ENCODE data around the gene QDPR.

Gene QDPR

DNA sequence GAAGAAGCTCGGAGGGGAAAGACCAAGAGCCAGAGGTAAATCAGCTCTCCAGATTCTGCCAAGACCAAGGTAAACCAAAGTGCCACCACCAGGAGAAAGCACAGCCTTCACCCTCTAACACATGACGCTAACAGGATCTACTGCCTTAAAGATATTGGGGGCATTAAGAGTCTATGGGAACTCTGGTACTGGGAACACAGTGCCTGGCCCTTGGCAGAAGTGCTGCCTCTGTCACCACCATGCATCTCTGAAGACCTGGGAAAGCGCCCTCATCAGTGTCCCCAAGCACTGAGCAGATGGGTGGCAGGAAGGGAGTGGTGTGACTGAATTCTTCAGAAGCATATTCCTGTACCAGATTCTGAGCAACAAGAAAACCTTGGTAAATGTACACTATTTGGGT lies 1.3 kb downstream of the QDPR start:
- H3K4me3 ChIP-seq (ENCODE audit: control insufficient read depth, low read depth, low read length), result peak overlapping the region; percentile 66
- TF ChIP-seq, protein P1, sequence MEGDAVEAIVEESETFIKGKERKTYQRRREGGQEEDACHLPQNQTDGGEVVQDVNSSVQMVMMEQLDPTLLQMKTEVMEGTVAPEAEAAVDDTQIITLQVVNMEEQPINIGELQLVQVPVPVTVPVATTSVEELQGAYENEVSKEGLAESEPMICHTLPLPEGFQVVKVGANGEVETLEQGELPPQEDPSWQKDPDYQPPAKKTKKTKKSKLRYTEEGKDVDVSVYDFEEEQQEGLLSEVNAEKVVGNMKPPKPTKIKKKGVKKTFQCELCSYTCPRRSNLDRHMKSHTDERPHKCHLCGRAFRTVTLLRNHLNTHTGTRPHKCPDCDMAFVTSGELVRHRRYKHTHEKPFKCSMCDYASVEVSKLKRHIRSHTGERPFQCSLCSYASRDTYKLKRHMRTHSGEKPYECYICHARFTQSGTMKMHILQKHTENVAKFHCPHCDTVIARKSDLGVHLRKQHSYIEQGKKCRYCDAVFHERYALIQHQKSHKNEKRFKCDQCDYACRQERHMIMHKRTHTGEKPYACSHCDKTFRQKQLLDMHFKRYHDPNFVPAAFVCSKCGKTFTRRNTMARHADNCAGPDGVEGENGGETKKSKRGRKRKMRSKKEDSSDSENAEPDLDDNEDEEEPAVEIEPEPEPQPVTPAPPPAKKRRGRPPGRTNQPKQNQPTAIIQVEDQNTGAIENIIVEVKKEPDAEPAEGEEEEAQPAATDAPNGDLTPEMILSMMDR (conservative IDR thresholded peaks at IDR 0.05; ENCODE audit: control insufficient read depth, insufficient read depth, low read depth, low read length), result no peak
- DNase-seq (ENCODE audit: low read depth), result no peak

GRCh38 chr4:17504081-17504480 lies 7.8 kb downstream of the QDPR start:
- no peak for DNase-seq (ENCODE audit: low read depth)
- TF ChIP-seq, protein P1 (conservative IDR thresholded peaks at IDR 0.05; ENCODE audit: control insufficient read depth, insufficient read depth, low read depth, low read length), result no peak
- no peak overlapping the region for H3K4me3 ChIP-seq (ENCODE audit: control insufficient read depth, low read depth, low read length)

DNA sequence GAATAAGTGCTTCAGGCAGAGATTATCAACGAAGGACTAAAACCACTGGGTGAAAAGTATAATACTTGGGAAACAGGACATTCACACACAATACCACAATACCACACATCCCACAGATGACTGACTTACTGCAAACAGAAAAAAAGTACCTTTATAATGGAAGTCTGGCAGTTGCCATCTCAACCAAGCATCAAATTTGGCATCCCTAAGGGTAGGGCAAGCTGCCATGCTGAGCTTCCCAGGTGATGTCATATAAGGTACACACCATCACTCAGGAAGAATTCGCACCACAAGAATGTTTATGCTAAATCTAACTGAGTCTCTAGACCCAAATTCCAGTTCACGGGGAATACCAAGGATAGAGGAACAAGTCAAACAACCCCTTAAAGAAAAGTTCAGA lies 9.1 kb downstream of the QDPR start:
- no peak overlapping the region for H3K4me3 ChIP-seq (ENCODE audit: control insufficient read depth, low read depth, low read length)
- no peak for DNase-seq (ENCODE audit: low read depth)
- TF ChIP-seq, protein P1 (conservative IDR thresholded peaks at IDR 0.05; ENCODE audit: control insufficient read depth, insufficient read depth, low read depth, low read length), result no peak

DNA sequence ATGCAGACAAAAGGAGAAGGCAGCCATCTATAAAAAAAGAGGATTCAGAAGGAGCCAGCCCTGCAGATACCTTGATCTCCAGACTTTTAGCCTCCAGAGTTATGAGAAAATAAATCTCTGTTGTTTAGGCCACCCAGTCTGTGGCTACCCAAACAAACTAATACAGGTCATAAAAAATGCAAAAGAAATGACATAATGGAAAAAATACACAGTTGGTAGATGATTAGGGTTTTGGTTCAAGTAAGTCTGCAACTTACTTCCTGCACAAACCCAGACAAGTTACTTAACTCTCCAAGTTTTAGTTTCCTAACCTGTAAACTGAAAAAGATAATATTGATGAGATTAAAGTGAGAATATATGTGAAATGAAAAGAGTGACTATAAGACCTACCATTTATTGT lies 11.3 kb downstream of the QDPR start:
- DNase-seq (ENCODE audit: low read depth), result no peak
- TF ChIP-seq, protein P1 (conservative IDR thresholded peaks at IDR 0.05; ENCODE audit: control insufficient read depth, insufficient read depth, low read depth, low read length), result no peak
- no peak overlapping the region for H3K4me3 ChIP-seq (ENCODE audit: control insufficient read depth, low read depth, low read length)

DNA sequence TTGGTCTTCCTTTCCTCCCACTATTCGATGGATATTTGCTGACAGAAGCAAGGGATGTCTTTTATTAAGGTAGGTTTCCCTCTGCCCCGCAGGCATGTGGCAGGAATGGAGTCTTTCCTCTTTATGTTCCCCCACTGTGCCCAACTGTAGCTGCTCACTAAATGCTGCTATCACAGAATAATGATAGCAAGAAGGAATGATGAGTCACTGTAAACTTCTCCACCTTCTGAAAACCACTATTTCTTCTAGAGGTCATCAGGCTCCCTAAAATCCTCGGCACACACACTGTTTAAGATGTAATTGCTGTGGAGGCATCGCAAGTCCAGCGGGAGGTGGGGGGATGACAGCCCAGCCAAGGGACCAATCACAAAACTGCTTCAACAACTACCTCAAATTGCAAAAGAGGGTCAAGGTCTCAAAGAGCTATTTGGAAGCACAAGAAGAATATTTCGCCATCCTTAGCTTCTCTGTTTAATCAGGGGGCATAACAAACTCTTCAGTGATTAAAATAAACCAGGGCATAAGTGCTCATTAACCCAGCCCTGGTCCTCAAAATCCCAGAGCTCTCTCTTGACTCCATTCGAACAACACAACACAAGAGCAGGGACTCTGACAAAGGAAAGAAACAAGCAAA lies 13.9 kb downstream of the QDPR start:
- TF ChIP-seq, protein P1 (conservative IDR thresholded peaks at IDR 0.05; ENCODE audit: control insufficient read depth, insufficient read depth, low read depth, low read length), result no peak

DNA sequence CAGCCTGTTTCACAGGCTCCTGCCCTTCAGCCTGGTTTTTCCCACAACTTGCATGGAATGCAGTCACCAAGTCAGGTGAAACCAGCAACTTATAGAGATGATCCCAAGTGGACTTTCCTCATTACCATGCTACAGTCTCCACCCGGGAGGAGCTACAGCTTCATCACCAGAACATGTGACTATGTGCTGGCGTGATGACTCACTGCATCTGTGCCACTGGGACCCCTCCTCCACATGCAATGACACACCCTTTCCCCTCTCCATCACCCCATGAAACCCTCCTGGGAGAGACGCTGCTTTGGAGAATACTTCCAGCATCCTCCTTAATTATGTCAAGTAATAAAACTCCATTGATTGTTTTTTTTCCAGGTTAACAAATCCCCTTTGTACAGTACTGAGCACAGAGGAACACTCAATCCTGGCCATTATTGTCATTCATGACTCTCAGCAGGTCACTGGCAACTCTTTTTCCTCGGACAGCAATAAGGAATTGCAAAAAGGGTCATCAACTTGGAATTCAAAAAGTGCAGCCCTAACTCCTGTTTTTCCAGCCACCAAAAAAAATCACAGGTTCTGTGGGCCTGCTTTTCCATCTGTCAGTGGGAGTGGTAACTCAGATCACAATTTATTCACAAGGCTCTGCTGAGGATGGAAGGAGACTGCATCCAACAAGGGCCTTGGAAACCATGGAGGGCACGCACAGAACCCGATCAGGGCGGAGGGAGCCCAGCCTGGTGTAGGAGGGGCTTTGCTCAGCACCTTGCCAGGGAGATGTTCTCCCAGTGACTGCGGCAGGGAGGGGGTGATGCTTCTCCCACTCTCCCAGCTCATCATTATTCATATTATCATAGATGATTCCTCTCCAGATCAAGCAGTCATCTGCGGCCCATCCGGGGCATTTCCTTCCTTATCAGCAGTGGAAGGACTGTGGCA lies 17.4 kb downstream of the QDPR start:
- no peak overlapping the region for H3K4me3 ChIP-seq (ENCODE audit: control insufficient read depth, low read depth, low read length)
- DNase-seq (ENCODE audit: low read depth), result peak; percentile 96
- TF ChIP-seq, protein P1 (conservative IDR thresholded peaks at IDR 0.05; ENCODE audit: control insufficient read depth, insufficient read depth, low read depth, low read length), result no peak

More for the DNA sequence above, 13.9 kb downstream of the QDPR start:
- H3K4me3 ChIP-seq (ENCODE audit: control insufficient read depth, low read depth, low read length), result no peak overlapping the region
- DNase-seq (ENCODE audit: low read depth), result no peak

Measured in fibroblast of mammary gland (primary cell).